Activated CD4-positive, alpha-beta T cell treated with anti-CD3 and anti-CD28 coated beads for 24 hours (primary cell): ENCODE results near the gene HPS6.

Experiments used
- DNase-seq, 2 donors: peaks; one replicate each; pipeline ENCODE4 v3.0.0-alpha.2; 2020; ENCODE audit warnings: low read depth in 2 of 2

The HPS6 gene

DNA sequence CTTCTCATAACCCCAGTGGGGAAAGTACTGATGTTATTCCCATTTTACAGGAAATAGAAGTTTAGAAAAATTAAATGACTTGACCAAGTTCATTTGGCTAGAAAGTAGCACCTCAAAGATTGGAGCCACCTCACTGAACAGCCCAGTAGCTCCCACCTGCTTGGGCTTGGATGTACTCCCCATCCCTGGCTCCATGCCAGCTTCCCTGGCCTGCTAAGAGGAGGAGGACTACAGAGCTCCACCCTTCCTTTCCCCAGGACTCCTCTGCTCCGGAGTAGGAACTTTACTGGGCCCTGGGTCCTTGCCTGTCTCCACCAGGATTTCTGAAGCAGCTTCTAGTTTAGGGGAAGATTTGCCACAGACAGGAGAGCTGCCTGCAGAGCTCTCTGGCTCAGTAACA lies 3.1 kb downstream of the HPS6 start:
- no peak for DNase-seq

- no peak for DNase-seq
These were observed 3.9 kb downstream of the HPS6 start for GRCh38 chr10:102069071-102069470.

GRCh38 chr10:102072673-102073527 lies 7.8 kb downstream of the HPS6 start:
- peak; percentile 76 for DNase-seq

DNA sequence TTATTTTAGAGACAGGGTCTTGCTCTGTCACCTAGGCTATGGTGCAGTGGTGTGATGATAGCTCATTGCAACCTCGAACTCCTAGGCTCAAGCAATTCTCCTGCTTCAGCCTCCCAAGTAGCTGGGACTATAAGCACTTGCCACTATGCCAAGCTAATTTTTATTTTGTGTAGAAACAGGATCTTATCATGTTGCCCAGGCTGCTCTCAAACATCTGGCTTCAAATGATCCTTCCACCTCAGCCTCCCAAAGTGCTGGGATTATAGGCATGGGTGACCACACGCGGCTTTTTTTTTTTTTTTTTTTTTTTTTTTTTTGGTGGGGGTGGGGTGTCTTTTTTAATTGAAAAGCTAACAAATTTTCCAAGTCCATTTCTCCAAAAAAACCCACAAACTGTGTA lies 18.4 kb downstream of the HPS6 start:
- no peak for DNase-seq

- DNase-seq: no peak
These were observed 20.2 kb downstream of the HPS6 start for GRCh38 chr10:102085336-102085735.

- no peak for DNase-seq
These were observed 21.0 kb downstream of the HPS6 start for GRCh38 chr10:102086196-102086595.

DNA sequence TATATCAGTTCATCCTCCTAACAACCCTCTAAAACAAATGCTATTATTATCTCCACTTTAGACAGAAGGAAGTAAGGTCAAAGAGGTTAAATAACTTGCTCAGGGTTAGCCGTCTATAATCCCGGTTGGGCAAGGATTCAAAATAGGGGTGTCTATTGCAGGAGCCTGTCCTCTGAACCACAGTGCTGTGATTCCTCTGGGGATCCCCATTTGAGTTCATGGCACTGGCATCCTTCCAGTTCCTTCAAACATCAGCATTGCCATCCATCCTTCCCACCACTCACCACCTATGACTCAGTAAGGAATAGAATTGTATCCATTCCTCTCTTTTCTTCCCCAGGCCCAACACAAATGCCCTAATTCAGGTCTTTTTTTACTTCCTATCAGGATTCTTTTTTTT lies 25.6 kb downstream of the HPS6 start:
- DNase-seq: no peak

DNA sequence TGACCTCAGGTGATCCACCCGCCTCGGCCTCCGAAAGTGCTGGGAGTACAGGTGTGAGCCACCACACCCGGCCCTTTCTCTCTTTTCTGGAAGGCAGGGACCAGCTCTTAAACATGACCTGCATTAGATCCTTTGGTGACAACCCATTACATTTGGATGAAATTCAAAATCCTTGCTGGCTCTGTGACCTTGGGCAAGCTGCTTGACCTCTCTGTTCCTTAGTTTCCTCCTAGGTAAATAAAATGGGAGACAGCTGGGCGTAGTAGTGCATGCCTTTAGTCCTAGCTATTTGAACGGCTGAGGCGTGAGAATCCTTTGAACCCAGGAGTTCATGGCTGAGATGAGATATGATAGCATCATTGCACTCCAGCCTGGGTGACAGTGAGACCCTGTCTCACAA lies 31.3 kb downstream of the HPS6 start:
- DNase-seq: no peak

DNA sequence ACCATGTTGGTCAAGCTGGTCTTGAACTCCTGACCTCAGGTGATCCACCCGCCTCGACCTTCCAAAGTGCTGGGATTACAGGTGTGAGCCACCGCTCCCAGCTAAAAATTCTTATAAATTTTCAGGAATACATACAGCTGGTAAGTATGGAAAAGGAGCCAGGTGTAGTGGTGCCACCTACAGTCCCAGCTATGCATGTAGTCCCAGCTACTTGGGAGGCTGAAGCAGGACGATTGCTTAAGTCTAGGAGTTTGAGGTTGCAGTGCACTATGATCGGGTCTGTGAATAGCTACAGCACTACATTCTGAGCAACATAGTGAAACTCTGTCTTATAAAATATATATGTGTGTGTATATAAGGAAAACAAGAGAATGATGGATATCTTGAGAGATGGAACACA lies 36.0 kb downstream of the HPS6 start:
- DNase-seq: no peak

GRCh38 chr10:102102421-102102820 lies 37.3 kb downstream of the HPS6 start:
- DNase-seq: no peak

DNA sequence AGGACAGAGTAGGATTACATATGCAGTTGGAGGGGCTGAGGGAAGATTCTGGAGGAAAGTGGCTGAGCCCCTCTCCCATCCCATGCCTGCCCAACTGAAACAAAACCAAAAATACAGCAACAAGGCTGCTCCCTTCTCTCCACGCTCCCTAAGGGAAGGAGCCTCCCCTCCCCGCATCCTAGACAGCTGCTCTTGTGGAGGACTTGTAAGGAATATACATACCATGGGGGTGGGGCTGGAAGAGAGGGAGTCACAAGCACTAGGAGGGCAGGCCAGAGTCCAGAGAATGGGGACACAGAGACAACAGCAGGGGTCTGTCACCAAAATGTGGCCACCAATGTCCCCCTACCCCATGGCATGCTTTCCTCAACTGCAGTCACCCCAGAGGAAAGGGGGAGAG lies 41.8 kb downstream of the HPS6 start:
- no peak for DNase-seq

- no peak for DNase-seq
These were observed 44.3 kb downstream of the HPS6 start for GRCh38 chr10:102109166-102110116.

DNA sequence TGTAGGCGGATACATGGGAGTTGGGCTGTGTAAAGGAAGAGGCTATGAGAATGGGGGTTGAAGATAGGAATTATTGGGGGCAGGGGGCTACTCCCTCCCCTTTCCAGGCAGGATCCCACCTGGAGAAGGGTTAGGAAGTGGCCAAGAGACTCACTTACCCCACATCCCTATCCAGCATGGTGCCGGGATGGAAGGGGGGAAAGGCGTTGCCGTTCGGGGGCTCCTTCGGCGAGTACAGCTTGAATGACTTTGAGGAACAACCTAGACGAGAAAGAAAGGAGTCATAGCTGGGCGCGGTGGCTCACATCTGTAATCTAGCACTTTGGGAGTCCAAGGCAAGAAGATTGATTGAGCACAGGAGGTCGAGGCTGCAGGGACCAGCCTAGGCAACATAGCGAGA lies 46.1 kb downstream of the HPS6 start:
- DNase-seq: no peak

DNA sequence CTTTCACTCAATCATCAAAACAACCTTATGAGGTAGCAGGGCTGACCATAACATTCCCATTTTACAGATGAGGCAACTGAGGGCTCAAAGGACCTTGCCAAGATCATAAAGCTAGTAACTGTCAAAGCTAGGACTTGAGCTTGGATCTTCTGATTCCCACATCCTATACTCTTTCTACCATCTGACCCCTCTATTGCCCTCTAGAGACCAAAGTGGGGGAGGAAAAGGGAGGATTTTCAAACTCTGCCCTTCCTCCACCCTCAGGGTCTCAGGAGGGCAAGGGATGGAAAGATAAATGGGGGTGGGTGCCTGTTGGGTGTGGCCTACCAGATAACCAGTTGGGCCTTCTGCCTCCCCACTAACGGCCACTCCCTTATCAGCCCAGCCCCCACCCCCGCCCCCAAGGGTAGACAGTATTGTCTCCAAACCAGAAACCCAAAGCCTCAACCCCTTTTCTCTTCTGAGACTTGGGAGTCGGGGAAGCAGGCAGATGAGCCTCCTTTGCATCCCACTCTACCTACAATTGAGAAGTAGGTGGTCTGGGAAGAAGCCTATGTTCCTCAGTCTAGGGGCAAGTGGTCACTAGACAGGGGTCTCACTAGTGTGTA lies 47.2 kb downstream of the HPS6 start:
- DNase-seq: no peak

DNA sequence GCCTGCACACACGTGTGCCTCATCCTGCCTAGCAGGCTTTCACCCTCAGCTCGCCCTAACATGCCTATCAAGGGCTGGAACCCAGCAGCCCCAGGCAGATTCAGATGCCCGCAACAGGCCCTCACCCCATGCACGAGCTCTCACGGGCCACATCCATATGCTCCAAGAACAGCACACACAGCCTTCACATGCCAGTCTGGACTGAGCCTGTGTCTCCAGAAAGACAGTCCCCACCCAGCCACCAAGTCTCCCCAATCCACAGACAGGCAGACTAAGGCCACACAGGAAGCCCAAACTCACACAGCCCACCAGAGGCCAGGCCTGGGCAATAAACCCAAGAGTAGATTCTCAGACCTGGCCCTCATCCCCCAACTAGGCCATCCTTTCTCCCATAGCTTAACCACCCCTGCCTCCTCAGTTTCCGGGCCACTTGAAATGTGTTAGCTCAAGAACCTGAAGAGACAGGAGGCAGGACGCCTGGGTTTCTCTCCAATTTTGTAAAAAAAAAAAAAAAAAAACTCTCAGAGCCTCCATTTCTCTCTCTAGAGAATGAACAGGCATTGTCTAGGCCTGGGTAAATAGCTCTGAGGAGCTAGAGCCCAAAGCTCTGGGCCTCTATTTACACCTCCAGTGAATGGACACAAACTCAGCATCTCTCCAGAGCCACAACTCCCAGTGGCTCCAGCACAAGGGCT lies 48.3 kb downstream of the HPS6 start:
- DNase-seq: no peak

GRCh38 chr10:102113956-102114857 lies 49.1 kb downstream of the HPS6 start:
- DNase-seq: no peak

- DNase-seq: peak; percentile 83 to 88
These were observed 49.9 kb downstream of the HPS6 start for GRCh38 chr10:102114861-102115618.

- DNase-seq: no peak
These were observed 50.6 kb downstream of the HPS6 start for GRCh38 chr10:102115775-102116174.

DNA sequence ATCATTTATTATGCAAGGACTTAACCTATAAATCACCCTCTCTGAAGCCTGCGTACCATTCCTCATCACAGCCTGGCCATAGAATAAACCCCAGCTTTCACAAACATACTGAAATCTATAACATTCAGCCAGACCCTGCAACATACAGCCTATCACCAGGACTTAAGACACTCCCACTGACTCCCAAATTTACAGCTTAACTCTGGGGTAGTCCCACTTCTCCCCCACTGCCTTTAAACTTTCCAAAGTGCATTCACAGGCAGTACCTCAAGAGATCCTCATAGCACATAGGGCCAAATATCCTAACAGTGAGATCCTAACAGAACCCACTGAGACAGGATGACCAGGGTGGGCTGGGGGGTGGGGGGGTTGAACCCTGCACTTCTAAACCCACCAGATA lies 51.5 kb downstream of the HPS6 start:
- no peak for DNase-seq
